GM12878 (cell line): ENCODE measurements around the gene S1PR2. TPM values are rescaled to one million over a fixed set of nuclear protein-coding genes. Genes with fewer than 3 reads are reported as not detected.

ENCODE experiments used
- ATAC-seq: fragments of 200-7000 bp; cut with Tn5 transposase; 3 replicates; pipeline ENCODE4 v1.9.1; 2020; ENCODE audit warnings: mild to moderate bottlenecking, moderate library complexity
- BruUV-seq: library from RNA; stranded (reverse); fragments of 400-500 nt; replicated peaks from 2 replicates; lab custom pipeline; 2021; lab: Mats Ljungman, UMichigan
- CTCF ChIA-PET: fragments of 300-600 bp; sonication (Branson Sonifier 250); formaldehyde crosslinking; extraction: SDS; loops from one replicate; lab custom pipeline; 2021; ENCODE audit warnings: inconsistent platforms; lab: Yijun Ruan, JAX
- POLR2A ChIA-PET: fragments of 350-600 bp; formaldehyde crosslinking; extraction: SDS; loops from one replicate; lab custom pipeline; 2021; ENCODE audit warnings: inconsistent platforms; lab: Charles Lee
- RAD21 ChIA-PET: fragments of 300-600 bp; sonication (Branson Sonifier 250); formaldehyde crosslinking; loops from one replicate; lab custom pipeline; 2023; ENCODE audit warnings: antibody characterized with exemption; ENCODE audit not compliant: unreplicated experiment; lab: Charles Lee
- SMC1A ChIA-PET: fragments of 300-600 bp; sonication (Branson Sonifier 250); formaldehyde crosslinking; loops from one replicate; lab custom pipeline; 2023; ENCODE audit not compliant: unreplicated experiment, uncharacterized antibody; lab: Charles Lee
- DNase-seq: peaks from one replicate; pipeline ENCODE4 v3.0.0-alpha.2; 2011; ENCODE audit warnings: low read depth, low spot score
- FAIRE-seq: peaks from 3 replicates; lab custom pipeline; 2011; peaks lifted over from hg19 to GRCh38; lab: Jason Lieb, UNC
- H2AFZ ChIP-seq: 2 replicates; pipeline ENCODE4 v1.6.0; 2011; ENCODE audit warnings: low read depth, low read length, control low read depth; ENCODE audit not compliant: control insufficient read depth
- H3K27ac ChIP-seq: 2 replicates; pipeline ENCODE4 v1.5.1; 2011; ENCODE audit warnings: control low read depth; ENCODE audit not compliant: control insufficient read depth, insufficient read depth
- H3K27me3 ChIP-seq, 2 experiments: replicated peaks in 1 of 2; 2 replicates each; pipeline versions ENCODE4 v1.6.0 to v1.6.1; 2011; ENCODE audit warnings: low read length in 1 of 2; ENCODE audit not compliant: control insufficient read depth in 2 of 2, insufficient read depth in 2 of 2
- H3K36me3 ChIP-seq, 2 experiments: 2 replicates each; pipeline ENCODE4 v1.5.1; 2011; ENCODE audit warnings: low read length in 1 of 2; ENCODE audit not compliant: control insufficient read depth in 2 of 2, insufficient read depth in 2 of 2
- H3K4me1 ChIP-seq: 2 replicates; pipeline ENCODE4 v1.6.1; 2011; ENCODE audit warnings: mild to moderate bottlenecking, low read length, moderate library complexity, mixed read lengths; ENCODE audit not compliant: control insufficient read depth, insufficient read depth
- H3K4me2 ChIP-seq: 2 replicates; pipeline ENCODE4 v1.6.0; 2011; ENCODE audit warnings: control low read depth; ENCODE audit not compliant: control insufficient read depth, insufficient read depth
- H3K4me3 ChIP-seq: fragments of 200-600 bp; sonication (generic); 2 replicates; pipeline ENCODE4 v1.5.1; 2016
- H3K79me2 ChIP-seq: 2 replicates; pipeline ENCODE4 v1.6.0; 2011; ENCODE audit warnings: low read length; ENCODE audit not compliant: control insufficient read depth, insufficient read depth
- H3K9ac ChIP-seq: 2 replicates; pipeline ENCODE4 v1.8.0; 2011; ENCODE audit warnings: low read length, control low read depth, mixed read lengths; ENCODE audit not compliant: control insufficient read depth, insufficient read depth
- H3K9me3 ChIP-seq: replicated peaks from 3 replicates; pipeline ENCODE4 v1.5.1; 2011; ENCODE audit warnings: mild to moderate bottlenecking, low read length; ENCODE audit not compliant: control insufficient read depth, insufficient read depth
- H4K20me1 ChIP-seq: 2 replicates; pipeline ENCODE4 v1.6.0; 2011; ENCODE audit not compliant: control insufficient read depth, insufficient read depth
- BMI1 ChIP-seq: fragments of 450-650 bp; IDR thresholded peaks from 2 replicates; pipeline ENCODE4 v1.6.1; 2016; ENCODE audit warnings: mild to moderate bottlenecking, moderate library complexity, borderline replicate concordance
- CHD4 ChIP-seq: fragments of 200-600 bp; sonication (generic); IDR thresholded peaks from 2 replicates; pipeline ENCODE4 v1.6.1; 2016; ENCODE audit warnings: mild to moderate bottlenecking
- CUX1 ChIP-seq: IDR thresholded peaks from 2 replicates; pipeline ENCODE4 v1.6.1; 2012; ENCODE audit warnings: improper control_type of control experiment, low read depth, low read length; ENCODE audit not compliant: insufficient replicate concordance
- EED ChIP-seq: sonication (generic); IDR thresholded peaks from 2 replicates; pipeline ENCODE4 v1.6.1; 2016; ENCODE audit warnings: antibody characterized with exemption, low read depth
- EGR1 ChIP-seq, 2 experiments: IDR thresholded peaks; 1 replicate in 1 of 2; 2 replicates in 1 of 2; pipeline ENCODE4 v1.6.1; 2011 to 2012; ENCODE audit warnings: low read depth in 2 of 2, low read length in 2 of 2, borderline replicate concordance in 1 of 2, mild to moderate bottlenecking in 1 of 2, moderate library complexity in 1 of 2
- FOXM1 ChIP-seq: IDR thresholded peaks from 2 replicates; pipeline ENCODE4 v1.6.1; 2012; ENCODE audit warnings: low read depth, mild to moderate bottlenecking, inconsistent platforms, low read length, moderate library complexity
- HDGF ChIP-seq: fragments of 450-650 bp; IDR thresholded peaks from 2 replicates; pipeline ENCODE4 v1.6.1; 2016; ENCODE audit warnings: antibody characterized with exemption
- KDM1A ChIP-seq: fragments of 200-600 bp; sonication (generic); IDR thresholded peaks from 2 replicates; pipeline ENCODE4 v1.6.1; 2016; ENCODE audit warnings: borderline replicate concordance
- LARP7 ChIP-seq: fragments of 450-650 bp; IDR thresholded peaks from 2 replicates; pipeline ENCODE4 v1.6.1; 2017; ENCODE audit warnings: mild to moderate bottlenecking
- MTA2 ChIP-seq: fragments of 450-650 bp; IDR thresholded peaks from 2 replicates; pipeline ENCODE4 v1.6.1; 2016; ENCODE audit warnings: low read depth, mild to moderate bottlenecking, moderate library complexity
- PAX5 ChIP-seq: IDR thresholded peaks from 2 replicates; pipeline ENCODE4 v1.6.1; 2011; ENCODE audit warnings: low read depth, low read length, borderline replicate concordance
- RAD21 ChIP-seq: IDR thresholded peaks from 2 replicates; pipeline ENCODE4 v1.6.1; 2011; ENCODE audit warnings: mild to moderate bottlenecking, low read depth, low read length, moderate library complexity; ENCODE audit not compliant: insufficient read depth
- RFX5 ChIP-seq: IDR thresholded peaks from 2 replicates; pipeline ENCODE4 v1.6.1; 2011; ENCODE audit warnings: low read depth, low read length, improper control_type of control experiment
- RUNX3 ChIP-seq: IDR thresholded peaks from 2 replicates; pipeline ENCODE4 v1.6.1; 2012; ENCODE audit warnings: low read length, inconsistent platforms
- ZBTB33 ChIP-seq: fragments of 450-650 bp; IDR thresholded peaks from 2 replicates; pipeline ENCODE4 v1.6.1; 2017; ENCODE audit warnings: mild to moderate bottlenecking
- ZNF24 ChIP-seq: fragments of 450-650 bp; IDR thresholded peaks from 2 replicates; pipeline ENCODE4 v1.6.1; 2017; ENCODE audit warnings: antibody characterized with exemption, mild to moderate bottlenecking
- WGBS: methylation state at CpG from one replicate; pipeline ENCODE4 v1.1.6; 2016; ENCODE audit warnings: low lambda C conversion rate; ENCODE audit not compliant: insufficient replicate concordance, insufficient coverage; ENCODE audit errors: missing lambda C conversion rate; 5-methylcytosine and 5-hydroxymethylcytosine counted together
- in situ Hi-C: fragments of 300-500 bp; cut with MboI; formaldehyde crosslinking; loops from 9 replicates; pipeline ENCODE4 v1.14.3; 2018; ENCODE audit warnings: mixed read lengths
- intact Hi-C: fragments of 100-400 bp; cut with micrococcal nuclease; formaldehyde crosslinking; loops from one replicate; pipeline ENCODE4 v1.14.2; 2022; ENCODE audit not compliant: unreplicated experiment
- polyA plus RNA-seq, 11 experiments: library from polyadenylated mRNA; depleted of rRNA in 4 of 11; unstranded in 6 of 11; stranded (reverse) in 5 of 11; fragments of >200 nt; fragmentation: Nextera tagmentation in 4 of 11; fragmentation: Illumina TruSeq in 1 of 11; extraction: Ambion mirVana in 4 of 11; extraction: Trizol in 1 of 11; gene quantifications; 1 replicate in 1 of 11; 2 replicates in 10 of 11; pipeline versions ENCODE4 v1.2.1 to v1.2.3, GENCODE V29; 2011 to 2016; ENCODE audit warnings: inconsistent platforms in 2 of 11, missing spikeins in 2 of 11, low read depth in 1 of 11
- total RNA-seq, 4 experiments: library from RNA; depleted of rRNA in 3 of 4; stranded (reverse); fragments of >200 nt in 3 of 4; fragmentation: Illumina TruSeq in 1 of 4; extraction: Trizol in 1 of 4; gene quantifications; 2 replicates each; pipeline versions ENCODE4 v1.2.1 to v1.2.3, GENCODE V29; 2013 to 2021

S1PR2 gene
- total and polyA plus RNA-seq, 10 of the 15 experiments (the other 5 are each of a cell fraction or from before 2014, with no cell fraction given) = 4.9 to 26.8 (median 11.6) TPM

GRCh38 chr19:10228920-10229319, 2.2 kb downstream of the S1PR2 start:
- no peak for DNase-seq
- peaks cover 5 to 7% of the 10 kb centered on the region in 2 experiments; a peak in 3 of 4 replicates for H3K36me3 ChIP-seq
- no peak overlapping the region for H2AFZ ChIP-seq
- H3K27ac ChIP-seq = peak overlapping the region; percentile 58
- ChIA-PET SMC1A (interaction anchor here (1.0 to 8.8 kb wide), 6 partner anchors 17 to 158 kb away, joined by 3 to 78 read pairs (median 6); partner anchors contain the start of gene DNMT1), CTCF (interaction anchor here (0.6 to 9.8 kb wide), 16 partner anchors 9 to 162 kb away, joined by 3 to 148 read pairs (median 4); partner anchors contain the start of genes ICAM1 and MRPL4), POLR2A (interaction anchor here (0.6 to 2.5 kb wide), 10 partner anchors 8 to 346 kb away, joined by 3 to 17 read pairs (median 5); partner anchors contain the start of gene ICAM4), RAD21 (interaction anchor here (1.5 to 8.2 kb wide), 3 partner anchors 9 to 19 kb away, joined by 7 to 98 read pairs (median 10); partner anchors contain the start of gene MRPL4)
- H3K27me3 ChIP-seq = no peaks in the 10 kb centered on the region
- no peaks in the 10 kb centered on the region for H4K20me1 ChIP-seq
- intact Hi-C loops = loop anchor here (1.0 kb wide), 1 partner anchor 21 kb away; no protein-coding TSS in a partner anchor
- FAIRE-seq = peak; percentile 80
- no peaks in the 10 kb centered on the region; the same call in 2 of the 3 replicates for H3K9me3 ChIP-seq
- peak overlapping the region; percentile 96; the same call in 1 of the 2 replicates for H3K9ac ChIP-seq
- in situ Hi-C loops = loop anchor here (25.0 kb wide), 1 partner anchor 1092 kb away; the partner anchor contains the start of genes OR7G3 and ZNF317
- peaks cover 57% of the 10 kb centered on the region for H3K79me2 ChIP-seq
- no TSS peak for BruUV-seq
- ATAC-seq = peak; percentile 29
- peak overlapping the region; percentile 90 for H3K4me3 ChIP-seq
- H3K4me2 ChIP-seq = peak overlapping the region; percentile 48
- 0% methylated on average over 2 of the region's 2 CpGs for WGBS
- peaks cover 32% of the 10 kb centered on the region for H3K4me1 ChIP-seq
- TF ChIP-seq EED (peak; percentile 35; the same call in 1 of the 2 replicates), RFX5 (no peak), CUX1 (no peak), MTA2 (no peak), BMI1 (no peak), RUNX3 (peak; percentile 53), KDM1A (no peak), ZNF24 (0 out of 2 replicates have a peak, but pooled peaks have one; percentile 15), RAD21 (peak; percentile 55), ZBTB33 (no peak), PAX5 (no peak), HDGF (no peak), CHD4 (no peak), EGR1 (IDR thresholded peaks at IDR 0.05; ENCODE audit: borderline replicate concordance in 1 of 2, low read depth in 2 of 2, low read length in 2 of 2) (no peak), LARP7 (no peak), FOXM1 (no peak)
